Ovary (tissue), 9 donors: ENCODE results near the gene STX11. TPM values are rescaled to one million over a fixed set of nuclear protein-coding genes. Genes with fewer than 3 reads are reported as not detected.
"Not testable (repeated sequence)": the region's sequence is repeated elsewhere in the genome, so short reads cannot be mapped to it uniquely, and the experiment has no call there.

Experiments used
- DNase-seq, 5 donors: peaks; one replicate each; pipeline ENCODE4 v3.0.0-alpha.2; 2019 to 2020
- H3K27ac ChIP-seq, 2 donors: fragments of 200-600 bp; one replicate each; pipeline versions ENCODE4 v1.5.1 to v1.8.0; 2019 to 2022
- H3K27me3 ChIP-seq: fragments of 200-600 bp; one replicate; pipeline ENCODE4 v1.8.0; 2022
- H3K36me3 ChIP-seq: fragments of 200-600 bp; sonication (generic); one replicate; pipeline ENCODE4 v1.5.1; 2019
- H3K4me1 ChIP-seq: one replicate; pipeline ENCODE4 v1.8.1; 2013; ENCODE audit warnings: mild to moderate bottlenecking, moderate library complexity; ENCODE audit not compliant: insufficient read depth
- H3K4me3 ChIP-seq: fragments of 200-600 bp; sonication (generic); one replicate; pipeline ENCODE4 v1.5.1; 2017
- H3K9me3 ChIP-seq, 2 donors: fragments of 200-600 bp in 1 of 2; sonication (generic) in 1 of 2; one replicate each; pipeline versions ENCODE4 v1.5.1 to v1.8.1; 2013 to 2019; ENCODE audit warnings: mild to moderate bottlenecking in 1 of 2, moderate library complexity in 1 of 2
- EP300 ChIP-seq: sonication (generic); formaldehyde crosslinking; IDR thresholded peaks from one replicate; pipeline ENCODE4 v1.6.1; 2017; ENCODE audit warnings: antibody characterized with exemption
- POLR2A ChIP-seq: fragments of 450-650 bp; IDR thresholded peaks from one replicate; pipeline ENCODE4 v1.6.1; 2017; ENCODE audit warnings: antibody characterized with exemption, mild to moderate bottlenecking, moderate library complexity
- WGBS, 3 donors: extraction: QIAGEN DNeasy Blood & Tissue Kit in 1 of 3; methylation state at CpG; one replicate each; pipeline versions ENCODE4 v1.1.5 to v1.1.7; 2013 to 2017; 5-methylcytosine and 5-hydroxymethylcytosine counted together
- intact Hi-C, 4 donors: fragments of 100-400 bp; cut with DNase I; formaldehyde crosslinking; loops; one replicate each; pipeline versions ENCODE4 v1.11.0 to v1.15.1; 2022 to 2023
- polyA plus RNA-seq, 2 donors: library from polyadenylated mRNA; stranded (reverse); fragments of 200-250 nt in 1 of 2; fragments of 350-450 nt in 1 of 2; fragmentation: Illumina TruSeq in 1 of 2; extraction: RNeasy Lipid Tissue Mini Kit (QIAGEN cat#74804) in 1 of 2; gene quantifications; one replicate each; pipeline ENCODE4 v1.2.3, GENCODE V29; 2013 to 2014
- total RNA-seq, 7 donors: library from RNA; depleted of rRNA in 2 of 7; stranded (reverse); fragments of >200 nt in 2 of 7; fragmentation: NEBNext Ultra II Directional in 3 of 7; extraction: Animal tissue kit (Norgen Biotek cat#: 25700) in 3 of 7; gene quantifications; one replicate each; pipeline versions ENCODE4 v1.1.0 to v1.2.4, GENCODE V29; 2016 to 2023
- TF ChIP-seq, protein P1 (sequence below), 3 donors: fragments of 450-650 bp in 2 of 3; fragments of 200-600 bp in 1 of 3; IDR thresholded peaks; one replicate each; pipeline versions ENCODE4 v1.5.1 to v1.8.0; 2016 to 2022; ENCODE audit warnings: antibody characterized with exemption in 3 of 3, mild to moderate bottlenecking in 1 of 3
- donor health status: DM: no; HTN: no; CAD: no; lungs with moderate emphysema.
- donor health status: DM: no; HTN: no; CAD: no.
- donor health status: Bipolar disorder and iron deficiency.
- donor health status: DM: yes; HTN: yes; CAD: no.
- donor health status: DM: no; HTN: no; CAD: no.
- donor health status: DM: yes; HTN: yes; CAD: no.

The STX11 gene
- total and polyA plus RNA-seq, 9 donors = 0.45 to 6.0 (median 1.7) TPM

DNA sequence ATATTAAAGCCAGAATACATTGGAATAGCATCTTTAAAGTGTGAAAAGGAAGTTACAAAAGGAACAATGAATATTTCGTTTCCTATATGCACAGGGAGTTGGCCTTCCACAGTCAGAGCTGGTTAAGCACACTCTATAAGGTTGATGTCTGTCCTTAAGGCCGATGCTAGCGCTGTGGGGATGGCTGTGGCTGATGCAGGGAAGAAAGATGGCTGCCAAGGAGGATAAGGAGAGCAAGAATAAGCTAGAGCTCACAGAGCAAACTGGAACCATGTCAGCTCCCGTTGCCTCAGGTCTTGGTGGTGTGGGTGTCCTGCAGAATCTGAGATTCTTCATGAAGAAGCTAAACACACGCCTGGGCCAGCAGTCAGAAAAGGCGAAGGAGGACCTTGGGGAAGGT, 20.8 kb upstream of the STX11 start:
- Histone ChIP-seq H3K4me1 (no peaks in the 10 kb centered on the region), H3K36me3 (no peaks in the 10 kb centered on the region), H3K27ac (no peak overlapping the region), H3K9me3 (no peaks in the 10 kb centered on the region), H3K4me3 (no peak overlapping the region), H3K27me3 (no peaks in the 10 kb centered on the region)
- no peak for TF ChIP-seq POLR2A
- TF ChIP-seq, protein P1, sequence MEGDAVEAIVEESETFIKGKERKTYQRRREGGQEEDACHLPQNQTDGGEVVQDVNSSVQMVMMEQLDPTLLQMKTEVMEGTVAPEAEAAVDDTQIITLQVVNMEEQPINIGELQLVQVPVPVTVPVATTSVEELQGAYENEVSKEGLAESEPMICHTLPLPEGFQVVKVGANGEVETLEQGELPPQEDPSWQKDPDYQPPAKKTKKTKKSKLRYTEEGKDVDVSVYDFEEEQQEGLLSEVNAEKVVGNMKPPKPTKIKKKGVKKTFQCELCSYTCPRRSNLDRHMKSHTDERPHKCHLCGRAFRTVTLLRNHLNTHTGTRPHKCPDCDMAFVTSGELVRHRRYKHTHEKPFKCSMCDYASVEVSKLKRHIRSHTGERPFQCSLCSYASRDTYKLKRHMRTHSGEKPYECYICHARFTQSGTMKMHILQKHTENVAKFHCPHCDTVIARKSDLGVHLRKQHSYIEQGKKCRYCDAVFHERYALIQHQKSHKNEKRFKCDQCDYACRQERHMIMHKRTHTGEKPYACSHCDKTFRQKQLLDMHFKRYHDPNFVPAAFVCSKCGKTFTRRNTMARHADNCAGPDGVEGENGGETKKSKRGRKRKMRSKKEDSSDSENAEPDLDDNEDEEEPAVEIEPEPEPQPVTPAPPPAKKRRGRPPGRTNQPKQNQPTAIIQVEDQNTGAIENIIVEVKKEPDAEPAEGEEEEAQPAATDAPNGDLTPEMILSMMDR (IDR thresholded peaks at IDR 0.05) = no peak
- TF ChIP-seq EP300 = no peak
- intact Hi-C loops = no loop called here
- DNase-seq = no peak
- 90 to 95% (median 91%) methylated on average over 6 of the region's 6 CpGs for WGBS, 3 donors

DNA sequence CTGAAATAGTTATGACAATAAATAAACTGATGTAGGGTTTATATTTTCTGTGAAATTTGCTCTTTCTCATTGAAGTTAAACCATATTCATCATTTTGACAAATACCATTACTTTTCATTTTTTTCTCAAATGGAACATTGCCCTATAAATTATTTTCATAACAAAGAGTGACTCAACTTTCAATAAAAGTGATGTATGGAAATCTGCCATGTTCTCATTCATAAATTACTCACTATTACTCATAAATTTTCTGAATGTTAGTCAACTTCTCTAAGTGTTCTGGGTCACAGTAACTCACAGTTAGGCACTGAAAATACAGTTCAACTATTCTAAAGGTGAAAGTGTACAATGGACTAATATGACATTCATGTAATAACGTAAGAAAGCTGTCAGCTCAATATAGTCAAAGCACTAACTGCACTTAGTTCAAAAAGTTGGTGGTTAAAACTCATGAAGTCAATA, 19.0 kb upstream of the STX11 start:
- intact Hi-C loops = no loop called here
- no peaks in the 10 kb centered on the region for H3K4me1 ChIP-seq
- 32 to 50% (median 46%) methylated on average over 1 of the region's 1 CpG for WGBS, 3 donors
- H3K27ac ChIP-seq = no peak overlapping the region
- H3K9me3 ChIP-seq = no peaks in the 10 kb centered on the region
- H3K27me3 ChIP-seq = no peaks in the 10 kb centered on the region
- DNase-seq = no peak
- TF ChIP-seq EP300 (no peak), POLR2A (no peak)
- TF ChIP-seq, protein P1 (IDR thresholded peaks at IDR 0.05) = no peak
- no peaks in the 10 kb centered on the region for H3K36me3 ChIP-seq
- H3K4me3 ChIP-seq = no peak overlapping the region

DNA sequence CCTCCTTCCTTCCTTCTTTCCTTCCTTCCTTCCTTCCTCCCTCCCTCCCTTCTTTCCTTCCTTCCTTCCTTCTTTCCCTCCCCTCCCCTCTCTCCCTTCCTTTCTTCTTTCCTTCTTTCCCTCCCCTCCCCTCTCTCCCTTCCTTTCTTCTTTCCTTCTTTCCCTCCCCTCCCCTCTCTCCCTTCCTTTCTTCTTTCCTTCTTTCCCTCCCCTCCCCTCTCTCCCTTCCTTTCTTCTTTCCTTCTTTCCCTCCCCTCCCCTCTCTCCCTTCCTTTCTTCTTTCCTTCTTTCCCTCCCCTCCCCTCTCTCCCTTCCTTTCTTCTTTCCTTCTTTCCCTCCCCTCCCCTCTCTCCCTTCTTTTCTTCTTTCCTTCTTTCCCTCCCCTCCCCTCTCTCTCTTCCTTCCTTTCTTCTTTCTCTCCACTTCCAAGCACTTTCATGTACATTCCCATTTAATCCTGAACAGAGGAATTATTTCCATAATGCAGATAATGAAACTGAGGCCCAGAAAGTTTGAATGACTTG, 18.1 kb upstream of the STX11 start:
- H3K27me3 ChIP-seq, H3K36me3 ChIP-seq, H3K27ac ChIP-seq, intact Hi-C loops, DNase-seq, H3K4me3 ChIP-seq, H3K4me1 ChIP-seq, H3K9me3 ChIP-seq: not testable (repeated sequence)

DNA sequence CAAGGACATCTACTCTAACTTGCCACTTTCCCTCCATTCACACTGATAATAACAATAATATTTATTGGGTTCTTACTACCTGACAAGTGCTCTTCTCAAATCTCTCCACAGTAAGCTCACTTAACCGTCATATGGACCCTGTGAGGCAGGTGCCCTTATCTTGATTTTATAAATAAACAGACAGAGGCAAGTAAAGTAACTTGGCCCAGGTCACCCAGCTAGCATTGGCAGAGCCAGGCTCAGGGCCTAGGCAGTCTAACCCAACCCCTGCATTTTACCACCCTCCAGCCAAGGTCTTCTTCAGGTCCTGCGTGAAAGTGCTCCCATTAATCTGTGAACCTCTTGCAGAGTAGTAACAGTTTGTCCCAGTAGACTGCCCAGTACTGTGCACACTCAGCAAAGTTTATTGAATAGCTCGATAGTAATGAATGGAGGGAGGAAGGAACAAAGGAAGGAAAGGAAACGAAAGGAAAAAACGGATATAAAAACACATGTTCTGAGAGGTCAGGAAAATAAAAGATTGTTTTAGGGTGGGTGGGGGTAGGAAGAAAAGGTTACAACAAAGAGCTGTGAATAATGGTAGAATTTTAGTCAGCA, 17.0 kb upstream of the STX11 start:
- H3K4me3 ChIP-seq = no peak overlapping the region
- no peaks in the 10 kb centered on the region for H3K27me3 ChIP-seq
- TF ChIP-seq EP300 (no peak), POLR2A (no peak)
- TF ChIP-seq, protein P1 (IDR thresholded peaks at IDR 0.05) = no peak
- DNase-seq = no peak
- H3K9me3 ChIP-seq = no peaks in the 10 kb centered on the region
- H3K27ac ChIP-seq = no peak overlapping the region
- no peaks in the 10 kb centered on the region for H3K4me1 ChIP-seq
- intact Hi-C loops = no loop called here
- no peaks in the 10 kb centered on the region for H3K36me3 ChIP-seq
- 87 to 93% (median 88%) methylated on average over 5 of the region's 5 CpGs for WGBS, 3 donors

DNA sequence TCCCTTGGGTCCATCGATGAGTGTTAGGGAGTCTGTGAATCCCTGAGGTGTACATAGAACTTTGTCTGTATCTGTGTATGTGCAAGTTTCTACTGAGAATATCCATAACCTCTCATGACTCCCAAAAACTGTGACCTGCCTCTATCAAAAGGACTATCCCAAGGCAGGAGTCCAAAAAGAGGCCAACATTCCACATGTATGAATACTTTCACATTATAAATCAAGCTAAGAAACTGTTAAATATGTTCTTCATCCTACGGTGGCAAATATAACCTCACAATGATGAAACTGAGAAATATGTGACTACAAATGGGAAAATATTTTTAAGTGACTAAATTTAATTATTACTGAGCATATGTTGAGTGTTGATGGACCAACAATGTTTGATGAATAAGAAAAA, 16.1 kb upstream of the STX11 start:
- no peaks in the 10 kb centered on the region for H3K27me3 ChIP-seq
- TF ChIP-seq, protein P1 (IDR thresholded peaks at IDR 0.05) = no peak
- TF ChIP-seq POLR2A = no peak
- no peak for TF ChIP-seq EP300
- H3K4me3 ChIP-seq = no peak overlapping the region
- H3K9me3 ChIP-seq = no peaks in the 10 kb centered on the region
- WGBS, 3 donors = 79 to 85% (median 83%) methylated on average over 2 of the region's 2 CpGs
- no peaks in the 10 kb centered on the region for H3K36me3 ChIP-seq
- intact Hi-C loops = no loop called here
- H3K27ac ChIP-seq = no peak overlapping the region
- H3K4me1 ChIP-seq = no peaks in the 10 kb centered on the region
- DNase-seq = no peak
